HEK293 (cell line): ENCODE results near the gene ACMSD.

Experiments used
- CTCF ChIA-PET: fragments of 350-600 bp; formaldehyde crosslinking; extraction: SDS; loops from one replicate; lab custom pipeline; 2021; ENCODE audit warnings: antibody characterized with exemption; lab: Yijun Ruan, JAX
- POLR2A ChIA-PET: fragments of 300-600 bp; formaldehyde crosslinking; extraction: SDS; loops from one replicate; lab custom pipeline; 2020; ENCODE audit warnings: antibody characterized with exemption, inconsistent platforms; lab: Yijun Ruan, JAX
- H3K27ac ChIP-seq: fragments of 200-500 bp; sonication (Bioruptor generic); 2 replicates; pipeline ENCODE4 v1.5.1; 2014; ENCODE audit warnings: low read depth, low read length, control low read depth, inconsistent platforms; ENCODE audit errors: extremely low read depth
- H3K36me3 ChIP-seq, 2 experiments: fragments of 200-500 bp in 1 of 2; sonication (Bioruptor generic) in 1 of 2; 1 replicate in 1 of 2; 2 replicates in 1 of 2; pipeline ENCODE4 v1.5.1; 2014 to 2017; ENCODE audit warnings: inconsistent platforms in 2 of 2, low read length in 2 of 2; ENCODE audit not compliant: control insufficient read depth in 2 of 2, insufficient read depth in 1 of 2
- H3K4me1 ChIP-seq: fragments of 200-500 bp; sonication (Bioruptor generic); 2 replicates; pipeline ENCODE4 v1.5.1; 2014; ENCODE audit warnings: mild to moderate bottlenecking, low read length, inconsistent platforms; ENCODE audit not compliant: control insufficient read depth, insufficient read depth
- H3K4me3 ChIP-seq: 2 replicates; pipeline ENCODE4 v1.5.1; 2011; ENCODE audit warnings: low read depth, mild to moderate bottlenecking, control low read depth, low read length, moderate library complexity
- H3K9me3 ChIP-seq: fragments of 200-500 bp; sonication (Bioruptor generic); 2 replicates; pipeline ENCODE4 v1.5.1; 2014; ENCODE audit warnings: low read depth, low read length, inconsistent platforms; ENCODE audit not compliant: control insufficient read depth, insufficient read depth
- CTCF ChIP-seq: fragments of 450-650 bp; formaldehyde crosslinking; IDR thresholded peaks from 2 replicates; pipeline ENCODE4 v1.5.1; 2016; ENCODE audit warnings: missing biosample characterization, missing genetic modification characterization
- ELK4 ChIP-seq: IDR thresholded peaks from 2 replicates; pipeline ENCODE4 v1.6.1; 2011; ENCODE audit warnings: mild to moderate bottlenecking, low read depth, low read length, borderline replicate concordance
- PRDM4 ChIP-seq: fragments of 450-650 bp; formaldehyde crosslinking; IDR thresholded peaks from 2 replicates; pipeline ENCODE4 v1.5.1; 2017; ENCODE audit warnings: missing biosample characterization, missing genetic modification characterization
- YY1 ChIP-seq: fragments of 450-650 bp; formaldehyde crosslinking; IDR thresholded peaks from 2 replicates; pipeline ENCODE4 v1.5.1; 2018; ENCODE audit warnings: missing biosample characterization, missing genetic modification characterization
- YY2 ChIP-seq: fragments of 450-650 bp; formaldehyde crosslinking; IDR thresholded peaks from 2 replicates; pipeline ENCODE4 v1.5.1; 2016; ENCODE audit warnings: missing biosample characterization, missing genetic modification characterization
- ZBTB11 ChIP-seq: fragments of 450-650 bp; formaldehyde crosslinking; conservative IDR thresholded peaks from 2 replicates; pipeline ENCODE4 v1.5.1; 2016; ENCODE audit warnings: low read depth, missing biosample characterization, missing genetic modification characterization
- ZBTB26 ChIP-seq: fragments of 450-650 bp; formaldehyde crosslinking; optimal IDR thresholded peaks from 2 replicates; pipeline ENCODE3; 2016; ENCODE audit warnings: missing biosample characterization, mild to moderate bottlenecking, missing genetic modification characterization
- ZBTB6 ChIP-seq: fragments of 450-650 bp; formaldehyde crosslinking; IDR thresholded peaks from 2 replicates; pipeline ENCODE4 v1.5.1; 2017; ENCODE audit warnings: missing biosample characterization, missing genetic modification characterization
- ZFHX2 ChIP-seq: fragments of 450-650 bp; formaldehyde crosslinking; conservative IDR thresholded peaks from 2 replicates; pipeline ENCODE4 v1.5.1; 2016; ENCODE audit warnings: missing biosample characterization, missing genetic modification characterization
- ZNF23 ChIP-seq: fragments of 450-650 bp; formaldehyde crosslinking; IDR thresholded peaks from 2 replicates; pipeline ENCODE4 v1.5.1; 2016; ENCODE audit warnings: missing biosample characterization, missing genetic modification characterization, borderline replicate concordance
- ZNF37A ChIP-seq: fragments of 450-650 bp; IDR thresholded peaks from 2 replicates; pipeline ENCODE4 v1.5.1; 2018; ENCODE audit warnings: missing biosample characterization, missing genetic modification characterization
- ZNF398 ChIP-seq: fragments of 450-650 bp; formaldehyde crosslinking; IDR thresholded peaks from 2 replicates; pipeline ENCODE4 v1.5.1; 2017; ENCODE audit warnings: missing biosample characterization, missing genetic modification characterization
- ZNF423 ChIP-seq: fragments of 450-650 bp; formaldehyde crosslinking; IDR thresholded peaks from 2 replicates; pipeline ENCODE4 v1.5.1; 2016; ENCODE audit warnings: missing biosample characterization, missing genetic modification characterization
- ZNF600 ChIP-seq: fragments of 450-650 bp; formaldehyde crosslinking; IDR thresholded peaks from 2 replicates; pipeline ENCODE4 v1.5.1; 2016; ENCODE audit warnings: missing biosample characterization, missing genetic modification characterization
- ZNF610 ChIP-seq: fragments of 450-650 bp; formaldehyde crosslinking; IDR thresholded peaks from 2 replicates; pipeline ENCODE4 v1.5.1; 2016; ENCODE audit warnings: missing biosample characterization, missing genetic modification characterization, borderline replicate concordance
- ZNF623 ChIP-seq: fragments of 450-650 bp; formaldehyde crosslinking; IDR thresholded peaks from 2 replicates; pipeline ENCODE4 v1.5.1; 2016; ENCODE audit warnings: missing biosample characterization, missing genetic modification characterization

The ACMSD gene

GRCh38 chr2:134917888-134918525 lies 79.6 kb downstream of the ACMSD start (continued):
- TF ChIP-seq ZBTB11 (tag by site-specific recombination) (peak; percentile 43), ZNF398 (peak; percentile 63), ZNF423 (tag by site-specific recombination) (no peak), ZBTB6 (tag by site-specific recombination) (0 out of 2 replicates have a peak, but pooled peaks have one; percentile 31), YY1 (tag by site-specific recombination) (0 out of 2 replicates have a peak, but pooled peaks have one; percentile 16), ZBTB26 (tag by site-specific recombination) (peak; percentile 43), CTCF (tag by site-specific recombination) (peak; percentile 53), ZNF623 (tag by site-specific recombination) (no peak), ZFHX2 (no peak), ZNF600 (tag by site-specific recombination) (no peak), ZNF23 (tag by site-specific recombination) (no peak)
- TF ChIP-seq, all 188 proteins: peak for 19

- H3K36me3 ChIP-seq, result peaks cover 0 to 16% of the 10 kb centered on the region in 2 experiments; a peak in 1 of 3 replicates
- ChIA-PET POLR2A (interaction anchor here (0.9 to 1.5 kb wide), 3 partner anchors 10 to 44 kb away, joined by 3 to 4 read pairs (median 3); no protein-coding TSS in a partner anchor), CTCF (no interaction called here)
- peak within 1 kb of the TSS; percentile 97 for H3K27ac ChIP-seq
- peaks cover 2% of the 10 kb centered on the region; the same call in 1 of the 2 replicates for H3K4me1 ChIP-seq
- H3K4me3 ChIP-seq, result peak within 1 kb of the TSS; percentile 99
- H3K9me3 ChIP-seq, result no peaks in the 10 kb centered on the region
- TF ChIP-seq ZFHX2, result peak; percentile 61
- no peak for TF ChIP-seq ELK4
- peak; percentile 43; the same call in 1 of the 2 replicates for TF ChIP-seq YY2
- 0 out of 2 replicates have a peak, but pooled peaks have one; percentile 48 for TF ChIP-seq ZNF610 (tag by site-specific recombination)
- TF ChIP-seq PRDM4 (tag by site-specific recombination), result peak; percentile 14; the same call in 1 of the 2 replicates
- no peak for TF ChIP-seq ZNF600 (tag by site-specific recombination)
- TF ChIP-seq ZNF37A, result no peak
- TF ChIP-seq ZNF398, result peak; percentile 26
Observed at GRCh38 chr2:134918526-134919340, 80.3 kb downstream of the ACMSD start, which contains the start of gene CCNT2. Gene CCNT2 (plus strand): TSS chr2:134918822. CDS start chr2:134918855, 33 bp downstream.
